Loucy (cell line): ENCODE results near the gene CEP44.

Experiments used
- EZH2phosphoT487 ChIP-seq: fragments of 200-600 bp; IDR thresholded peaks from 2 replicates; pipeline ENCODE4 v1.6.1; 2018; ENCODE audit warnings: antibody characterized with exemption, mild to moderate bottlenecking, moderate library complexity, borderline replicate concordance
- TF ChIP-seq, protein P1 (sequence below): fragments of 200-600 bp; sonication (generic); conservative IDR thresholded peaks from 2 replicates; pipeline ENCODE4 v1.5.1; 2014; ENCODE audit warnings: mild to moderate bottlenecking, antibody characterized with exemption, low read length

DNA sequence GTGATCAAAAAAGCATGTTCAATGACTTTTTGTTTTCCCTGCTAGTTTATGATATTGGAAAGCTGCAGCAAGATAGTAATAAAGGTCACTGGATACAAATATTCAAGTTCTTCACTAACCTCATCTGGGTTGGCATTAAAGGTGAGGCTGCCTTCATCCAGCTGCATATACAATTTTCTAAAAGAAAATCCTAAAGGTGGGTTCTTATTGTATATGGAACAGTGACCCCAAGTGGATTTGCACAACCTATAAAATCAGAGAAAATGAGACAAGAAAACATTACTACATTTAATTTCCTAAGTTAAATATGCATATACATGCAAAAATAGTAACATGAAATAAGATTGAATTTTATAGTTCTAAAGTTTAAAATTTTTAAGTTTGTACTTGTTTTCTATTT lies 24.1 kb upstream of the CEP44 start:
- TF ChIP-seq, protein P1, sequence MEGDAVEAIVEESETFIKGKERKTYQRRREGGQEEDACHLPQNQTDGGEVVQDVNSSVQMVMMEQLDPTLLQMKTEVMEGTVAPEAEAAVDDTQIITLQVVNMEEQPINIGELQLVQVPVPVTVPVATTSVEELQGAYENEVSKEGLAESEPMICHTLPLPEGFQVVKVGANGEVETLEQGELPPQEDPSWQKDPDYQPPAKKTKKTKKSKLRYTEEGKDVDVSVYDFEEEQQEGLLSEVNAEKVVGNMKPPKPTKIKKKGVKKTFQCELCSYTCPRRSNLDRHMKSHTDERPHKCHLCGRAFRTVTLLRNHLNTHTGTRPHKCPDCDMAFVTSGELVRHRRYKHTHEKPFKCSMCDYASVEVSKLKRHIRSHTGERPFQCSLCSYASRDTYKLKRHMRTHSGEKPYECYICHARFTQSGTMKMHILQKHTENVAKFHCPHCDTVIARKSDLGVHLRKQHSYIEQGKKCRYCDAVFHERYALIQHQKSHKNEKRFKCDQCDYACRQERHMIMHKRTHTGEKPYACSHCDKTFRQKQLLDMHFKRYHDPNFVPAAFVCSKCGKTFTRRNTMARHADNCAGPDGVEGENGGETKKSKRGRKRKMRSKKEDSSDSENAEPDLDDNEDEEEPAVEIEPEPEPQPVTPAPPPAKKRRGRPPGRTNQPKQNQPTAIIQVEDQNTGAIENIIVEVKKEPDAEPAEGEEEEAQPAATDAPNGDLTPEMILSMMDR = peak; percentile 32
- TF ChIP-seq EZH2phosphoT487 = no peak
